ENCODE data around the gene PTBP3.

- TF ChIP-seq CTCF (conservative IDR thresholded peaks at IDR 0.05; ENCODE audit: low read depth, low read length) (no peak), EZH2phosphoT487 (IDR thresholded peaks at IDR 0.05; ENCODE audit: borderline replicate concordance, low read length) (no peak), EZH2 (IDR thresholded peaks at IDR 0.05; ENCODE audit: low read length, unreplicated experiment) (no peak)
Observed at GRCh38 chr9:112198646-112199045, 134.8 kb downstream of the PTBP3 start.

Measured in PC-3 (cell line).